ENCODE data around the gene DNAJC7.

DNAJC7 gene

DNA sequence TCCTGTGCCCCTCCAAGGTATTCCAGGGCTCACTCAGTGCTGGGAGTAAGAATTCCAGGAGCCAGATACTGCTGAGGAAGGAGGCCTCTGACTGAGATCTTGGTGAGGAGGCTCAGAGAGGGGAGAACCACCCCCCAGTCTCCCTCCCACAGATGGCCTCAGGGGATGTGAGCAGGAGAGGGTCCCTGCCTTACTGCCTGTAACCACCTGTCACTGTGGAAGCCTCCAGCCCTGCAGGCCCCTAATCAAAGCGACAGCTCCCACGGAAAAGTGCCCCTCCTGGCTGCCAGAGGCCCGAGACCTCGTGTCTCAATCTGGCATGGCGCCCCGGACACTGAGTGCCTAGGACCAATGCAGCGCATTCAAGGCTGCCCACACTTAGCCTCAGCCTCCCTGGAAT, 40.8 kb upstream of the DNAJC7 start:
- Histone ChIP-seq H3F3A (ENCODE audit: insufficient read depth) (no peaks in the 10 kb centered on the region), H3K9me3 (ENCODE audit: insufficient read depth, low read length) (no peaks in the 10 kb centered on the region), H3K27ac (ENCODE audit: low read depth, low read length) (no peak overlapping the region), H2AFZ (ENCODE audit: low read depth, low read length, severe bottlenecking) (no peak overlapping the region), H3K4me2 (ENCODE audit: low read depth, low read length, poor library complexity, severe bottlenecking) (no peak overlapping the region), H3K27me3 (ENCODE audit: low read length) (no peaks in the 10 kb centered on the region), H3K4me3 (ENCODE audit: insufficient read depth, low read length, poor library complexity, severe bottlenecking) (no peak overlapping the region), H3K9me2 (replicated peaks; ENCODE audit: insufficient read depth, low read length) (no peaks in the 10 kb centered on the region), H3K9ac (ENCODE audit: low read length) (no peak overlapping the region), H4K20me1 (ENCODE audit: low read depth, low read length) (no peaks in the 10 kb centered on the region), H3K36me3 (ENCODE audit: low read length) (no peaks in the 10 kb centered on the region), H3K79me2 (ENCODE audit: insufficient read depth, low read length) (no peaks in the 10 kb centered on the region)
- no peak for TF ChIP-seq EZH2phosphoT487 (conservative IDR thresholded peaks at IDR 0.05; ENCODE audit: low read length)

DNA sequence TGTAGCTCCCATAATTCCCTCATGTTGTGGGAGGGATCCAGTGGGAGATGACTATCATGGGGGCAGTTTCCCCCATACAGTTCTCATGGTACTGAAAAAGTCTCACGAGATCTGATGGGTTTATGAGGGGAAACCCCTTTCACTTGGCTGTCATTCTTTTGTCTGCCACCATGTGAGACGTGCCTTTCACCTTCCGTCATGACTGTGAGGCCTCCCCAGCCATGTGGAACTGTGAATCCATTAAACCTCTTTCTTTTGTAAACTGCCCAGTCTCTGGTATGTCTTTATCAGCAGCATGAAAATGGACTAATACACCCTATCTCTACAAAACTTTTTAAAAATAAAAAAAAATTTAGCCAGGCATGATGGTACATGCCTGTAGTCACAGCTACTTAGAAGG, 39.4 kb upstream of the DNAJC7 start:
- H3K9me2 ChIP-seq (replicated peaks; ENCODE audit: insufficient read depth, low read length) = no peaks in the 10 kb centered on the region
- no peaks in the 10 kb centered on the region for H3K79me2 ChIP-seq (ENCODE audit: insufficient read depth, low read length)
- no peaks in the 10 kb centered on the region for H3K27me3 ChIP-seq (ENCODE audit: low read length)
- no peaks in the 10 kb centered on the region for H3F3A ChIP-seq (ENCODE audit: insufficient read depth)
- TF ChIP-seq EZH2phosphoT487 (conservative IDR thresholded peaks at IDR 0.05; ENCODE audit: low read length) = no peak
- TF ChIP-seq, protein P1, sequence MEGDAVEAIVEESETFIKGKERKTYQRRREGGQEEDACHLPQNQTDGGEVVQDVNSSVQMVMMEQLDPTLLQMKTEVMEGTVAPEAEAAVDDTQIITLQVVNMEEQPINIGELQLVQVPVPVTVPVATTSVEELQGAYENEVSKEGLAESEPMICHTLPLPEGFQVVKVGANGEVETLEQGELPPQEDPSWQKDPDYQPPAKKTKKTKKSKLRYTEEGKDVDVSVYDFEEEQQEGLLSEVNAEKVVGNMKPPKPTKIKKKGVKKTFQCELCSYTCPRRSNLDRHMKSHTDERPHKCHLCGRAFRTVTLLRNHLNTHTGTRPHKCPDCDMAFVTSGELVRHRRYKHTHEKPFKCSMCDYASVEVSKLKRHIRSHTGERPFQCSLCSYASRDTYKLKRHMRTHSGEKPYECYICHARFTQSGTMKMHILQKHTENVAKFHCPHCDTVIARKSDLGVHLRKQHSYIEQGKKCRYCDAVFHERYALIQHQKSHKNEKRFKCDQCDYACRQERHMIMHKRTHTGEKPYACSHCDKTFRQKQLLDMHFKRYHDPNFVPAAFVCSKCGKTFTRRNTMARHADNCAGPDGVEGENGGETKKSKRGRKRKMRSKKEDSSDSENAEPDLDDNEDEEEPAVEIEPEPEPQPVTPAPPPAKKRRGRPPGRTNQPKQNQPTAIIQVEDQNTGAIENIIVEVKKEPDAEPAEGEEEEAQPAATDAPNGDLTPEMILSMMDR (IDR thresholded peaks at IDR 0.05; ENCODE audit: insufficient read depth, low read length, poor library complexity, severe bottlenecking) = no peak
- no peak overlapping the region for H3K27ac ChIP-seq (ENCODE audit: low read depth, low read length)
- H2AFZ ChIP-seq (ENCODE audit: low read depth, low read length, severe bottlenecking) = no peak overlapping the region
- no peaks in the 10 kb centered on the region for H3K36me3 ChIP-seq (ENCODE audit: low read length)
- H3K9me3 ChIP-seq (ENCODE audit: insufficient read depth, low read length) = no peaks in the 10 kb centered on the region
- H3K4me2 ChIP-seq (ENCODE audit: low read depth, low read length, poor library complexity, severe bottlenecking) = no peak overlapping the region
- H4K20me1 ChIP-seq (ENCODE audit: low read depth, low read length) = no peaks in the 10 kb centered on the region
- no peak overlapping the region for H3K4me3 ChIP-seq (ENCODE audit: insufficient read depth, low read length, poor library complexity, severe bottlenecking)
- H3K9ac ChIP-seq (ENCODE audit: low read length) = no peak overlapping the region

DNA sequence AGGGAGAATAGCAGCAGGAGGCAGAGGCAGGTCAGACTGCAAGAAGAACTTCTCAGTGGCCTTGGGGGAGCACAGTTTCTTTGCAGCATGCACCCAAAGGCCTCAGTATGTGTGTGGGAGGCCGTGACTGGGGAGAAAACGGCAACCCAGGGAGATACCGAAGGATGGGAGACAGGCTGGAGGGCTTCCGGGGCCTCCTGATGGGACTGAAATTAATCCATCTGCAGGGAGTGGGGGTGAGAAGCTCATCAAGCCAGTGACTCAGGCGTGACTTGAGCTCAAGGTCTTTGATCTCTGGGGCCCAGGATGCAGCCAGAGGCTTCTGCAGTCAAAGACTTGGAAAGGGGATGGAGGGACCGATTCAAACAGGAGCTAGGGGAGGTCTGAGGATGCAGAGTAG, 38.3 kb upstream of the DNAJC7 start:
- no peak overlapping the region for H2AFZ ChIP-seq (ENCODE audit: low read depth, low read length, severe bottlenecking)
- no peak for TF ChIP-seq EZH2phosphoT487 (conservative IDR thresholded peaks at IDR 0.05; ENCODE audit: low read length)
- TF ChIP-seq, protein P1 (IDR thresholded peaks at IDR 0.05; ENCODE audit: insufficient read depth, low read length, poor library complexity, severe bottlenecking) = no peak
- no peak overlapping the region for H3K9ac ChIP-seq (ENCODE audit: low read length)
- H3K9me2 ChIP-seq (replicated peaks; ENCODE audit: insufficient read depth, low read length) = no peaks in the 10 kb centered on the region
- no peak overlapping the region for H3K27ac ChIP-seq (ENCODE audit: low read depth, low read length)
- H3K36me3 ChIP-seq (ENCODE audit: low read length) = no peaks in the 10 kb centered on the region
- no peak overlapping the region for H3K4me3 ChIP-seq (ENCODE audit: insufficient read depth, low read length, poor library complexity, severe bottlenecking)
- H3K79me2 ChIP-seq (ENCODE audit: insufficient read depth, low read length) = no peaks in the 10 kb centered on the region
- H4K20me1 ChIP-seq (ENCODE audit: low read depth, low read length) = no peaks in the 10 kb centered on the region
- no peaks in the 10 kb centered on the region for H3K27me3 ChIP-seq (ENCODE audit: low read length)
- H3K9me3 ChIP-seq (ENCODE audit: insufficient read depth, low read length) = no peaks in the 10 kb centered on the region
- no peaks in the 10 kb centered on the region for H3F3A ChIP-seq (ENCODE audit: insufficient read depth)
- no peak overlapping the region for H3K4me2 ChIP-seq (ENCODE audit: low read depth, low read length, poor library complexity, severe bottlenecking)

DNA sequence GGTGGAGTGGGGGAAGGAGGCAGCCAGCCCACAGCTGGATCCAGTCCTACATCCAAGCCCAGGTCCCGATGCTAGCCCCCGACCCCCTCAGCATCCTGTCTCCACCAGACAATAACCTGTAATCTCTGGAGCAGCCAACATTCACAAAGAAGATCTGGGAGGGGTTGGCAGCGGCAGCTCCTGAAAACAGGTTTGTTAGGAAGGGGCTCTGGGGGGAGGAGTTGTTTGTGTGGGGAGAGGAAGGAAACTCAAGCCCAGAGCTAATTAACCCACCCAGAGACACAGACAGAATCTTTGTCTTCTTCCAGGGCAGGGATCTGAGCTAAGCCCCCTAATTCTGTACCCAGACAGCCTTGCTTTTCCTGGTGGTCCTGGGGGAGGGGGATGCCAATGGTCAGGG, 37.8 kb upstream of the DNAJC7 start:
- Histone ChIP-seq H3K27me3 (ENCODE audit: low read length) (no peaks in the 10 kb centered on the region), H3F3A (ENCODE audit: insufficient read depth) (no peaks in the 10 kb centered on the region), H3K9me2 (replicated peaks; ENCODE audit: insufficient read depth, low read length) (no peaks in the 10 kb centered on the region), H4K20me1 (ENCODE audit: low read depth, low read length) (no peaks in the 10 kb centered on the region), H3K4me2 (ENCODE audit: low read depth, low read length, poor library complexity, severe bottlenecking) (no peak overlapping the region), H3K36me3 (ENCODE audit: low read length) (no peaks in the 10 kb centered on the region), H3K4me3 (ENCODE audit: insufficient read depth, low read length, poor library complexity, severe bottlenecking) (no peak overlapping the region), H3K27ac (ENCODE audit: low read depth, low read length) (no peak overlapping the region), H2AFZ (ENCODE audit: low read depth, low read length, severe bottlenecking) (no peak overlapping the region), H3K79me2 (ENCODE audit: insufficient read depth, low read length) (no peaks in the 10 kb centered on the region), H3K9ac (ENCODE audit: low read length) (no peak overlapping the region), H3K9me3 (ENCODE audit: insufficient read depth, low read length) (no peaks in the 10 kb centered on the region)
- TF ChIP-seq, protein P1 (IDR thresholded peaks at IDR 0.05; ENCODE audit: insufficient read depth, low read length, poor library complexity, severe bottlenecking) = no peak
- TF ChIP-seq EZH2phosphoT487 (conservative IDR thresholded peaks at IDR 0.05; ENCODE audit: low read length) = no peak
